Upper lobe of left lung (tissue), 4 donors: ENCODE measurements around the gene HNRNPU.

Experiments
- EP300 ChIP-seq, 4 donors: sonication (generic); formaldehyde crosslinking; IDR thresholded peaks; one replicate each; pipeline ENCODE4 v1.5.1; 2017; ENCODE audit warnings: antibody characterized with exemption in 4 of 4, control low read depth in 2 of 4
- POLR2AphosphoS5 ChIP-seq, 2 donors: sonication (generic); formaldehyde crosslinking; IDR thresholded peaks; one replicate each; pipeline ENCODE4 v1.5.1; 2017; ENCODE audit warnings: antibody characterized with exemption in 2 of 2

DNA sequence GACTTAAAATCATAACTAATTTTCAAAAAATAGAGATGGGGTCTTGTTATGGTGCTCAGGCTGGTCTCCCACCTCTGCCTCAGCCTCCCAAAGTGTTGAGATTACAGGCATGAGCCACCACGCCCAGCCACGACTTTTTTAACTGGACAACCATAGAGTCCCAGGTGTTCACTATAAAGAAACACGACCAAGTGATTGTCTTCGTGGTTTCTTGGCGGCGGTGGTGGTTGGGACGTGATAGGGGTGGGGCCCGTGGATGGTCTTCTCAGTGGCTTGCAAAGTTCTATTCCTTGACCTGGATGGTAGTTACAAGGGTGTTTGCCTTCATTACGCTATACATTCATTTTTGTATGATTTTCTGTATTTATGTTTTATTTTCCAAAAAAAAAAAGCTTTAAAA lies 63.5 kb downstream of the HNRNPU start:
- TF ChIP-seq EP300 (IDR thresholded peaks at IDR 0.05), result no peak
- TF ChIP-seq POLR2AphosphoS5 (IDR thresholded peaks at IDR 0.05), result no peak
